Measurements from ENCODE around the gene ROGDI.

GRCh38 chr16:4797805-4798252, 4.6 kb downstream of the ROGDI start:
- TF ChIP-seq CTCF (IDR thresholded peaks at IDR 0.05) (no peak), EZH2 (IDR thresholded peaks at IDR 0.05) (no peak)
